Measurements from ENCODE around the gene LRRC36. TPM values are rescaled to one million over a fixed set of nuclear protein-coding genes. Genes with fewer than 3 reads are reported as not detected.
A peak's percentile ranks its signal among the peaks of the same experiment; 100 is the strongest.

The LRRC36 gene
- total and polyA plus RNA-seq, 9 of the 15 experiments (the other 6 are each of a cell fraction or from before 2014, with no cell fraction given): 0.09 to 0.40 (median 0.17) TPM; not detected in 1

- in situ Hi-C loops (cut with MboI): no loop called here
- H3K27ac ChIP-seq (ENCODE audit: extremely low read depth, low read depth, low read length): no peak overlapping the region
- POLR2A ChIA-PET: interaction anchor here (0.6 to 1.1 kb wide), 5 partner anchors 12 to 707 kb away, joined by 3 to 5 read pairs (median 3); no protein-coding TSS in a partner anchor
- peaks cover 3% of the 10 kb centered on the region for H3K9me1 ChIP-seq (ENCODE audit: control insufficient read depth, insufficient read depth, low read length)
- ATAC-seq (no peak), DNase-seq (ENCODE audit: extremely low read depth in 1 of 4, low spot score in 3 of 4) (no peak), FAIRE-seq (no peak)
- no peaks in the 10 kb centered on the region for H3K9me3 ChIP-seq (replicated peaks; ENCODE audit: control insufficient read depth, insufficient read depth, low read depth, low read length)
- TF ChIP-seq FOXP4 (CRISPR knock-in tag; IDR thresholded peaks at IDR 0.05; ENCODE audit: borderline replicate concordance) (no peak), ZNF3 (CRISPR knock-in tag; IDR thresholded peaks at IDR 0.05) (no peak)
- H3K27me3 ChIP-seq (ENCODE audit: control insufficient read depth in 2 of 2, insufficient read depth in 2 of 2, low read length in 2 of 2): no peaks in the 10 kb centered on the region
- H3K4me2 ChIP-seq (ENCODE audit: insufficient read depth, low read length): no peak overlapping the region
- H3K79me2 ChIP-seq (ENCODE audit: control insufficient read depth, insufficient read depth, low read length): peaks cover 30% of the 10 kb centered on the region
- CTCF ChIA-PET (ENCODE audit: low intra/inter-chr PET ratio): interaction anchor here (0.6 kb wide), 1 partner anchor 58 kb away, joined by 3 read pairs; no protein-coding TSS in a partner anchor
- H3K36me3 ChIP-seq (ENCODE audit: control insufficient read depth, insufficient read depth, low read length): peaks cover 34% of the 10 kb centered on the region; the same call in 2 of the 3 replicates
- H4K20me1 ChIP-seq (replicated peaks; ENCODE audit: control insufficient read depth, insufficient read depth, low read length): no peaks in the 10 kb centered on the region
- H3K9ac ChIP-seq (ENCODE audit: insufficient read depth in 1 of 2, low read depth in 2 of 2, low read length in 2 of 2): peak overlapping the region in 1 of 2 experiments; percentile 53; a peak in 1 of 4 replicates
- intact Hi-C loops (cut with micrococcal nuclease): no loop called here
- 88% methylated on average over 14 of the region's 14 CpGs for WGBS (ENCODE audit: insufficient coverage, low coverage, missing lambda C conversion rate)
- H2AFZ ChIP-seq (ENCODE audit: low read depth, low read length): no peak overlapping the region
- no peak overlapping the region for H3K4me3 ChIP-seq
- no TSS peak for BruUV-seq (replicated peaks)
- H3K4me1 ChIP-seq (replicated peaks in 1 of 2; ENCODE audit: control insufficient read depth in 2 of 2, insufficient read depth in 2 of 2, low read length in 2 of 2): peaks cover 22 to 53% of the 10 kb centered on the region in 2 experiments
These were observed 44.8 kb upstream of the LRRC36 start for GRCh38 chr16:67281536-67282446.

Measured in K562 (cell line).